CD4-positive, alpha-beta T cell treated with Interferon gamma for 1 hour (primary cell): ENCODE measurements around the gene LZTR1.
A peak's percentile ranks its signal among the peaks of the same experiment; 100 is the strongest.
"Not testable (repeated sequence)": the region's sequence is repeated elsewhere in the genome, so short reads cannot be mapped to it uniquely, and the experiment has no call there.

ENCODE experiments used
- DNase-seq: peaks from one replicate; pipeline ENCODE4 v3.0.0-alpha.2; 2020

The LZTR1 gene

GRCh38 chr22:20997536-20998257 is 15.6 kb downstream of the LZTR1 start:
- DNase-seq = no peak

- DNase-seq = no peak
Observed at GRCh38 chr22:20998411-20999336, 16.6 kb downstream of the LZTR1 start.

- no peak for DNase-seq
Observed at GRCh38 chr22:20999350-21000206, 17.5 kb downstream of the LZTR1 start.

DNA sequence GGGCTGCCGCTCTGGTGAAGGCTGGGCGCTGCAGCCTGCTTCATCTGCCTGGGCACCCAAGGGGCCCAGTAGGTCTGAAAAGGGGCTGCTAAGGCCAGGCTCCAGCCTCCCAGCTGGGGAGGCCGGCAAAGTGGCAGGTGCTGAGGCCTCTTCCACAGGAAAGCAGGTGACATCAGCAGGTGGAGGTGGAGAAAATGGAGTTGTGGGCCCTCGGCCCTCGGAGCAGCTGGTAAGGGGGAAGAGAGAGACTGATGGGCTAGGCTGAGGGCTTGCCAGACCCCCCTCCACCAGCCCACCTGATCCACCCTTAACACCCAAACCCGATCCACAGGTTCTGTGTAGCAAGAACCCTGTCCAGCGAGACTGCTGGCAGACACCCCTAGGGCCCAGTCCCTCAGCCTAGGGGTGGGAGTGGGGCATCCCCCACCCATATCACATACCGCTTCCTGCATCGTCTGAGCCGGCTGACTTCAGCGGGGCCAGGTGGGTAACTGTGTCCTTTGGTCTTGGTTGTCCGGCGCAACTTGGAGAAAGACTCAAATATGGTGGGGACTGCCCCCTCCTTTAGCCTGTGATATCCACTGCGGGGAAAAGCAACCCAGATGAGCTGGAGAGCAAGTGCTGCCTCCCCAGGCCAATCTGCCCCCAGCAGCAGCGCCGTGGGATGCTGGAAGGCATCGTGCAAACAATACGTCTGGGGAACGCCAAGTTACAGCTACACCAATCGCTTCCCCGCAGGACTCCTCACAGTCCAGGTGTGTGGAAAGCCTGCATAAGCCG is 18.3 kb downstream of the LZTR1 start:
- no peak for DNase-seq

GRCh38 chr22:21000987-21001600 is 19.0 kb downstream of the LZTR1 start:
- no peak for DNase-seq

DNA sequence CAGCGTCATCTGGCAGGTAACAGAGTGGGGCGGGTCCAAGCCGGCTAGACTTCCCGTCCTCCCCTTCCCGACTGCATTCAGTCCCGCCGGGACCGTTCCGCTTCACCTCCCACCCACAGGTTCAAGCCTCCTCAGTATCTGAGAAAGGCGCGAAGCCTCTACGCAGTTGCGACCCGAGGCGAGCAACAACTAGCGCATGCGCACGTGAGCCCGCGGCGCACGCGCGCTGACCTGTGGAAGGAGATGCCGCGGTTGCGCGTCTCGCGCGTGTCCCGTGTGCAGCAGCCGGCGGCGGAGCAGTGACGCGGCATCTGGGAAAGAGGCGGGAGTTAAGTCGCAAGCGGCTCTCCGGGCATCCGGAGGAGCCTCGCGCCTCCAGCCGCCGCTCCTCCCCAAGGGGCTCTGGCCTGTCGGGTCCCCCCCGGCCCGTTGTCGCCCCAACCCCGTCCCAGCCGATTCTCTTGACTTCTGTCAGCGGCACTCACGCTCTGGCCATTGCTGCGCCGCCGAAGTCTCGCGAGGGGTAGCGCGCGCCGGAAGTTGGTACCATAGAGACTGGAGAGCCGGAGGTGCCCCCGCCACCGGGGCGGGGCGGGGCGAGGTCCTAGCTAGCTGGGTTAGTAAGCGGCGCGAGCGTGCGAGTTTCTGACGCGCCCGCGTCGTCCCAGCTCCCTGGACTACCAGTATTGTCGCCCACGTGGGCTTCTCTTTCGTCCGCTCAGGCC is 19.7 kb downstream of the LZTR1 start, which contains the start of gene THAP7:
TSS of gene THAP7 (minus strand) at position 518 of the 725 bp plus-strand sequence. CDS start at position 311, 207 bp downstream.
- peak; percentile 96 for DNase-seq

- DNase-seq = no peak
Observed at GRCh38 chr22:21003782-21004181, 21.7 kb downstream of the LZTR1 start.

DNA sequence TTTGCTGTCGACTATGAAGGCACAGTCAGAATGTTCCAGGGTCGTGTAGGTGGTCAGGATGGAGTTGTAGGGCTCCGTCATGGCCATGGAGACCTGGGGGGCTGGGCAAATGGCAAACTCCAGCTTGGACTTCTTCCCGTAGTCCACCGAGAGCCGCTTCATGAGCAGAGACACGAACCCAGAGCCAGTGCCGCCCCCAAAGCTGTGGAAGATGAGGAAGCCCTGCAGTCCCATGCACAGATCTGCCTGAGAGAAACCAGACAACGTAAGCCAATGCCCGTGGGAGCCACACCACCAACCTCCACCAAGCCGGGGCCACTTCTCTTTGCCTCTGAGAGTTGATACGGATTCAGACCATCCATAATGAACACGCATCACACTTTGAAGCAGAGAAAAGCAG is 27.1 kb downstream of the LZTR1 start:
- not testable (repeated sequence) for DNase-seq

DNA sequence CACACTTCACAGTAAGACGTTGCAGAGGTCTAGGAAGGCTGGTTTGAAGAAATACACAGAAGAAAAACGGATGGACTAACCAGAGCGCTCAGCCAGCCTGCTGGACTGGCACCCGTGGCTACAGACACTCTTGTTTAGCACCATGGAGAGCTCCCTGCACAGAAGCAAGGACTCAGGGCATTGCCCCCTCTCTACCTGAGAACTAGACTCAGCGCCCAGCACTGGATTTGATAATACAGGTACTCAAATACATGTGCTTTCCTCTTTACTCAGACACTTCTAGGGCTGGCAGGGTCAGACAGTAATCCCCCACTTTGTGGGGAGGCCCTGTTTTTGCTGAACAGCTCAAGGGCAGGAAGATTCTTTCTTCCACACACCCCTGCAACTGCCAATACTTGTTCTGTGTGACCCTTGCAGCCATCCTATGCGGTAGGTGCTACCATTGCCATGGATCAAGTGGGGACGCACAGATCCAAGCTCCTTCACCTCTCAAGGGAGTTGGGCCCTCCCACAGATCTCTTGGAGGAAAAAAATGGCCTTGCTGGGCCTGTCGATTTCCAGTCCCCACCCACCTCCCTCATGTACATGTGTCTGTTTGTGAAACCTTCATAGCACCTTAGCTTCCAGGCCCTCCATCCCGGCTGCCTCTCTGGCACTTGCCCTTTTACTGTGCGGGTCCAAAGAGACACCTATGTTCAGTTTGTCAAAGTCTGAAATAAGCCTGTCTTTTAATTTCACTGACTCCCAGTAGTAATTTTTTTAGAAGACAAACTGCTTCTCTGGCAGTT is 27.7 kb downstream of the LZTR1 start:
- no peak for DNase-seq

DNA sequence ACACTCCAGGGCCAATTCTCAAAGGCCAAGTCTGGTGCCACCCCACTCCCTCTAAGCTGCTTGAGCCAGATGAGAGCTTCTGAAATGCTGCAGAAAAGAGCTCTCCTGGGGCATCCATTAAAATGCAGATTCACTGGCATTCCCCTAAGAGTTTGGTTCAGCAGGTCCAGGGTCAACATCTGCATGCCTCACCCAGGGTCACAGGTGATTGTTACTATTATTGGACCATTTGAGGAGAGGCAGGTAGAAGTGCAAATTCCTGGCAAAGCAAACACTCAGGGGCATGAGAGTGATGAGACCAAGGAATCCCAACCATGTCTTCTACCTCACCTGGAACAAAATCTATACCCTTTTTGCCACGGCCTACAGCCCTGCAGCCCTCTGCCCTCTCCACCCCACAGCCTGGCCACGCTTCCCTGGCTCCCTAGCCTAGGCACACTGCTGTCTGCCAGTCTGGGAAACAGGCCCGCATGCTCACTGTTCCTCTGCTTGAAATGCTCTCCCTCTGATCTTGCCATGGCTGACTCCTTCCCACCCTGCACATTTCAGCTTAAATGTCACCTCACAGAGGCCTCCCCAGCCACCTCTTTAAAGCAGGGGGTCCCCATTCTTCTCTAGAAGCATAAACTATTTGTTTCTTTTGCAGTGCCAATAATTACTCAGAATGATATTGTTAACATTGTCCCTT is 28.5 kb downstream of the LZTR1 start:
- no peak for DNase-seq

GRCh38 chr22:21012446-21013407 is 30.6 kb downstream of the LZTR1 start:
- DNase-seq = no peak

DNA sequence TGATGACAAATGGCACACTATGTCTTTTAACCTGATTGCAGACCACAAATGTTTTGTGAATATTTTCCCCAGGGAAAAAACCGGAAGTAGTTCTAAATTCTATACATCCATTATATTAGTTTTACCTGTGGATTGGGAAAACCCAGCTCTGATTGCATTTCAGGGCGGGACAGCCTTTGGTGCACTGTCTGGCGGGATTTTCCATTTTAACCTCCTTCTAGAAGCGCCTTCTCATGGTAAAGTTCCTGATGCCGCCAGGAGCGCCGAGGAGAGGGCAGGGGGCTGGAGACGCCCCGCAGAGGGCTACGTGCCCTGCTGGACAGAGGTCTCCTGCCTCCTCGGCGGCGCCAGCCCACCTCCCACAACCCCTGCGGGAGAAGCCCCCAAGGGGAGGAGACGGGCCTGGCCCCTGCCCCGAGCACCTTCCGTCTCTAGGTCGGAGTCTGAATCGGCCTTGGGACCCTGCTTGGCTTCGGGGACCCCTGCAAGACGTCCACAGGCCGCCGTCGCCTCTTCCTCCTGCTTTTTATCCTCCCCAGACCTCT is 31.6 kb downstream of the LZTR1 start:
- no peak for DNase-seq

DNA sequence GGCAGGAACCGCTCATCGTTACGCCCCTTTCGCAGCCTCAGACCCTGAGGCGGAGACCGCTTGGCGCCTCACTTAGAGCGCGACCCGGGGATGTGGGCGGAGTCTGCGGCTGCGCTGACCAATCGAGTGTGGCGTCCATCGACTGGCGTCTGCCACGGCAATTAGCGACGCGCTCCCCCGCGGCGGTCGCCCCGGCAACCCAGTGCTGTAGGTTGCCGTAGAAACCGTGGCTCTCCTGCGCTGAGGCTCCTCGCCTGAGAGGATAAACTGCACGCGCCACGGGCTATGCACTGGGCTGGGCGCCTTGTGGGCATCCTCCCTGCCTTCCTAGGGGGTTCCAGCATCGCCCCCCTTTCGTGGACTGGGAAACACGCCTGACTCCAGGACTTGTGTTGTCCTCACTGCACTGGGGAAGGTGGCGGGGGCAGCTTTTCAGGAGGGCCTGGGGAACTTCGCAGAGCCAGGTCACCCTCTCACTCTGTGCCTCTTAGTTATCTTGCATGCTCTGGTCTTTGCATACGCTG is 32.2 kb downstream of the LZTR1 start:
- peak; percentile 93 for DNase-seq

- no peak for DNase-seq
Observed at GRCh38 chr22:21014726-21015465, 32.8 kb downstream of the LZTR1 start, which contains the start of gene P2RX6. P2RX6 (plus strand) TSS chr22:21015165; CDS start chr22:21015175, 10 bp downstream.

- DNase-seq = no peak
Observed at GRCh38 chr22:21015466-21016006, 33.4 kb downstream of the LZTR1 start.

GRCh38 chr22:21016644-21017420 is 34.7 kb downstream of the LZTR1 start:
- no peak for DNase-seq
